Osteoblast (primary cell): ENCODE data around the gene USP7. TPM values are rescaled to one million over a fixed set of nuclear protein-coding genes. Genes with fewer than 3 reads are reported as not detected.

ENCODE experiments used
- DNase-seq: peaks from one replicate; pipeline ENCODE4 v3.0.0; 2011; ENCODE audit warnings: low spot score, mixed read lengths; ENCODE audit not compliant: insufficient read length; ENCODE audit errors: missing footprints
- H2AFZ ChIP-seq: 2 replicates; pipeline ENCODE4 v1.6.0; 2011; ENCODE audit warnings: mild to moderate bottlenecking, low read length
- H3K27ac ChIP-seq: 2 replicates; pipeline ENCODE4 v1.5.1; 2011; ENCODE audit warnings: mild to moderate bottlenecking, low read depth, low read length, moderate library complexity
- H3K27me3 ChIP-seq: 2 replicates; pipeline ENCODE4 v1.6.0; 2012; ENCODE audit warnings: mild to moderate bottlenecking, control low read depth, inconsistent platforms, low read length, moderate library complexity; ENCODE audit not compliant: insufficient read depth
- H3K36me3 ChIP-seq: 2 replicates; pipeline ENCODE4 v1.5.1; 2011; ENCODE audit warnings: mild to moderate bottlenecking, low read length, control low read depth, moderate library complexity; ENCODE audit not compliant: insufficient read depth
- H3K4me1 ChIP-seq: 2 replicates; pipeline ENCODE4 v1.5.1; 2011; ENCODE audit warnings: mild to moderate bottlenecking, low read length, control low read depth, moderate library complexity; ENCODE audit not compliant: insufficient read depth
- H3K4me2 ChIP-seq: 2 replicates; pipeline ENCODE4 v1.6.0; 2011; ENCODE audit warnings: mild to moderate bottlenecking, low read length; ENCODE audit not compliant: insufficient read depth
- H3K4me3 ChIP-seq: fragments of 200-600 bp; sonication (generic); 3 replicates; pipeline ENCODE4 v1.5.1; 2012; ENCODE audit warnings: mild to moderate bottlenecking, low read length, inconsistent platforms; ENCODE audit not compliant: insufficient read depth
- H3K79me2 ChIP-seq: 2 replicates; pipeline ENCODE4 v1.6.0; 2012; ENCODE audit warnings: mild to moderate bottlenecking, low read length, control low read depth, inconsistent platforms; ENCODE audit not compliant: insufficient read depth
- H3K9me3 ChIP-seq: 2 replicates; pipeline ENCODE4 v1.5.1; 2011; ENCODE audit warnings: low read depth, low read length, control low read depth
- H4K20me1 ChIP-seq: 2 replicates; pipeline ENCODE4 v1.6.0; 2012; ENCODE audit warnings: mild to moderate bottlenecking, low read length, control low read depth; ENCODE audit not compliant: insufficient read depth
- CTCF ChIP-seq: IDR thresholded peaks from 2 replicates; pipeline ENCODE4 v1.5.1; 2011; ENCODE audit warnings: mild to moderate bottlenecking, low read depth, low read length, moderate library complexity; ENCODE audit errors: extremely low read depth
- total RNA-seq: library from RNA; depleted of rRNA; stranded (reverse); fragments of >200 nt; gene quantifications from 2 replicates; pipeline ENCODE4 v1.2.3, GENCODE V29; 2012

The USP7 gene
- total RNA-seq, 1 donor = 51.4 TPM

- H3K4me3 ChIP-seq = peak overlapping the region; percentile 35
- no peaks in the 10 kb centered on the region for H3K27me3 ChIP-seq
- no peaks in the 10 kb centered on the region for H3K9me3 ChIP-seq
- H3K27ac ChIP-seq = peak overlapping the region; percentile 80
- no peak overlapping the region for H2AFZ ChIP-seq
- peaks cover 85% of the 10 kb centered on the region for H4K20me1 ChIP-seq
- peaks cover 53% of the 10 kb centered on the region for H3K4me1 ChIP-seq
- peak; percentile 96 for DNase-seq
- H3K4me2 ChIP-seq = peak overlapping the region; percentile 59
- H3K36me3 ChIP-seq = no peaks in the 10 kb centered on the region
- no peak for TF ChIP-seq CTCF
- peaks cover 91% of the 10 kb centered on the region for H3K79me2 ChIP-seq
Observed at GRCh38 chr16:8958344-8959167, 5.2 kb downstream of the USP7 start.

- Histone ChIP-seq H3K4me2 (peak overlapping the region; percentile 59), H3K4me3 (peak overlapping the region; percentile 35), H3K27ac (peak overlapping the region; percentile 80), H3K27me3 (no peaks in the 10 kb centered on the region), H3K4me1 (peaks cover 53% of the 10 kb centered on the region), H3K9me3 (no peaks in the 10 kb centered on the region), H2AFZ (no peak overlapping the region), H3K79me2 (peaks cover 94% of the 10 kb centered on the region), H3K36me3 (no peaks in the 10 kb centered on the region), H4K20me1 (peaks cover 90% of the 10 kb centered on the region)
- DNase-seq = peak; percentile 14
- TF ChIP-seq CTCF = no peak
Observed at GRCh38 chr16:8957509-8958157, 6.1 kb downstream of the USP7 start.

- TF ChIP-seq CTCF = no peak
- peaks cover 49% of the 10 kb centered on the region for H3K4me1 ChIP-seq
- H3K4me3 ChIP-seq = no peak overlapping the region
- no peaks in the 10 kb centered on the region for H3K36me3 ChIP-seq
- peak overlapping the region; percentile 53 for H3K27ac ChIP-seq
- peak; percentile 36 for DNase-seq
- H3K27me3 ChIP-seq = no peaks in the 10 kb centered on the region
- no peak overlapping the region for H3K4me2 ChIP-seq
- peaks cover 90% of the 10 kb centered on the region for H4K20me1 ChIP-seq
- no peaks in the 10 kb centered on the region for H3K9me3 ChIP-seq
- no peak overlapping the region for H2AFZ ChIP-seq
- peaks cover 94% of the 10 kb centered on the region for H3K79me2 ChIP-seq
Observed at GRCh38 chr16:8957063-8957397, 6.7 kb downstream of the USP7 start.
